Amniotic stem cell (primary cell): Measurements from ENCODE around the gene TRIM71.
"Not testable (repeated sequence)": the region's sequence is repeated elsewhere in the genome, so short reads cannot be mapped to it uniquely, and the experiment has no call there.

Source experiments
- DNase-seq: peaks from one replicate; lab custom pipeline; 2025; lab: John Stamatoyannopoulos, UW

Gene TRIM71

GRCh38 chr3:32934150-32934742 is 116.4 kb downstream of the TRIM71 start:
- DNase-seq, result no peak

GRCh38 chr3:32937331-32937730 is 119.5 kb downstream of the TRIM71 start:
- DNase-seq, result no peak

GRCh38 chr3:32939531-32940284 is 121.9 kb downstream of the TRIM71 start:
- not testable (repeated sequence) for DNase-seq

- DNase-seq, result no peak
Observed at GRCh38 chr3:32940726-32941125, 122.9 kb downstream of the TRIM71 start.

GRCh38 chr3:32945136-32945535 is 127.3 kb downstream of the TRIM71 start:
- DNase-seq, result no peak

- not testable (repeated sequence) for DNase-seq
Observed at GRCh38 chr3:32945598-32945997, 127.8 kb downstream of the TRIM71 start.

- DNase-seq, result no peak
Observed at GRCh38 chr3:32946973-32947788, 129.4 kb downstream of the TRIM71 start.
